Bladder microvascular endothelial cell (primary cell): Measurements from ENCODE around the gene PHAX. TPM values are rescaled to one million over a fixed set of nuclear protein-coding genes. Genes with fewer than 3 reads are reported as not detected.

ENCODE experiments used
- total RNA-seq: library from RNA; depleted of rRNA; stranded (reverse); fragments of >200 nt; gene quantifications from 2 replicates; pipeline ENCODE4 v1.2.3, GENCODE V29; 2014

Gene PHAX, protein sequence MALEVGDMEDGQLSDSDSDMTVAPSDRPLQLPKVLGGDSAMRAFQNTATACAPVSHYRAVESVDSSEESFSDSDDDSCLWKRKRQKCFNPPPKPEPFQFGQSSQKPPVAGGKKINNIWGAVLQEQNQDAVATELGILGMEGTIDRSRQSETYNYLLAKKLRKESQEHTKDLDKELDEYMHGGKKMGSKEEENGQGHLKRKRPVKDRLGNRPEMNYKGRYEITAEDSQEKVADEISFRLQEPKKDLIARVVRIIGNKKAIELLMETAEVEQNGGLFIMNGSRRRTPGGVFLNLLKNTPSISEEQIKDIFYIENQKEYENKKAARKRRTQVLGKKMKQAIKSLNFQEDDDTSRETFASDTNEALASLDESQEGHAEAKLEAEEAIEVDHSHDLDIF
- 30.8 and 46.7 TPM in 2 replicates for total RNA-seq

DNA sequence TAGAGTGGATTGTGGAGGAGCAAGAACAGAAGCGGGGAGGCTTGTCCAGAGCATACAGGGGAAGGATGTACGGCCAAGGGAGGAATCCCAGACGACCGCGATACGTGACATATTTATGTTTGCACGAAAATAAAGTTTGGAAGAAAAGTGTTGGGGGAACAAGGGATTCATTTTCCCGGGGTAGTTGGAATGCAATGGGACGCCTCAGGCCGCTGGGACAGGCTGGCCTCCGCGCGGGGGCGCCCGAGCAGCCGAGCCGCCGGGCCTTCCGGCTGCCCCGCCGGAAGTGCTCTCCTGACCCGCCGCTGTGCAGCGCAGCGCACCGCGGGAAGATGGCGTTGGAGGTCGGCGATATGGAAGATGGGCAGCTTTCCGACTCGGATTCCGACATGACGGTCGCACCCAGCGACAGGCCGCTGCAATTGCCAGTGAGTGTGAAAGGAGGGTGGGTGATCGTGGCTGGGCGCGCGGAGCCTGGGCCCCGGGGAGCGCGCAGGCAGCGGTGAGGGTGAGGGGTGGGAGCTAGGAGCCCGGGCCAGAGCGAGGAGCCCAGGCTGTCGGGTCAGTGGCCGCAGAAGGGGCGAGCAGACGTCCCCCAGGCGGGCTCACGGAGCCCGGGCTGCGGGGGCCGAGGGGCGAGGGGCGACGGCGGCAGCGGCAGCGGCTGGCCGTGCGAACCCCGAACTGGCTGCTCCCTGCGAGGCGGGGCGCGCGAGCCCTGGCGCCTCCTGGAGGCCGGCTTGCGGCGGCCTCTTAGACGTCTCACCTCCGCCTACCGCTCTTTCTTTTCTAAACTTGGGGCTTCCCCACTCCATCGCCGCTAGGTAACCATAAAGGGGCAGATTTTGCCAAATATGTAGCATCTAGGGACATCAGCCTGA, at the start of gene PHAX:
PHAX (plus strand) TSS at position 317 of the 881 bp plus-strand sequence; CDS start at position 333, 16 bp downstream.

DNA sequence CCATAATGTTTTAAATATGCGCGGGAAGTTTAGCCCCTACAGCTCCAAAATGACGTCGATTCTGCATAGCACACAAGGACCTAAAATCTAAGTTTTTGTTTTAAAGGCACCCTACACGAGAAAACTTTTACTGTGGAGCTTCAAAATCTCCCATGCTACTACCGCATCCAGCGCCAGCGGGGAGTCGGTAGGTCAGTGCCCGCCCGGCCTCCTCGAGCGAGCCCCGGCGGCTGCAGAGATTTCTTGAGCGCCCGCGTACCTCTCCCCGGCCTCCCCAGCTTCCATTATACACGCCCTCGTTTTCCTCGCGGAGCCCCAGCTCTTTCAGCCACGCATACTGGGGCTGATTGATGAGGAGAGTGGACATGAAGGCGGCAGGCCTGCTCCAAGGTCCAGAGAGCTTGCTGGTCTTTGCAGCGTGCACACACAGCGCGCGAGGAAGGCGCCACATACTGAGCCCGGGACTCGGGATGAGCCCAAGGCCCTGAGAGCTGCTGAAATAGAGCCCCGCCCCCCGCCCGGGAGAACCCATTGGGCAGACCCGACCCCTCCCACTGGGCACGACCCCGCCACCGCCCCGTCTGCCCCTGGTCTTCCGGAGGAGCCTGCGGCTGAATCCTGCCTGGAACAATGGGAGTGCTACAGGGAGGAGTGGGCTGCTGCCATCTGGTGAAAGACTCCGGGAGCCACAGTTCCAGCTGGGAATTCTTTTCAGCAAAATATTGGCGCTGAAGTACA, 5.8 kb upstream of the PHAX start, which contains the start of gene ALDH7A1:
ALDH7A1 (minus strand) TSS at position 472 of the 738 bp plus-strand sequence; CDS start at position 451, 21 bp downstream.

Other genes starting within 250 kb of the PHAX start
- gene GRAMD2B, start 177.5 kb upstream of the PHAX start, total RNA-seq = 3.1 and 16.1 TPM in 2 replicates
- 26.2 and 36.3 TPM in 2 replicates for gene ALDH7A1, start 5.7 kb upstream of the PHAX start, total RNA-seq
- 70.4 and 89.0 TPM in 2 replicates for gene LMNB1, start 176.2 kb downstream of the PHAX start, total RNA-seq